HG02970 (cell line): ENCODE data around the gene C12orf56.

ENCODE experiments used
- ATAC-seq: cut with Tn5 transposase; IDR thresholded peaks from one replicate; pipeline ENCODE4 v1.9.1; 2021; ENCODE audit warnings: mild to moderate bottlenecking, moderate library complexity, moderate number of reproducible peaks; ENCODE audit not compliant: unreplicated experiment, low FRiP score

The C12orf56 gene, protein sequence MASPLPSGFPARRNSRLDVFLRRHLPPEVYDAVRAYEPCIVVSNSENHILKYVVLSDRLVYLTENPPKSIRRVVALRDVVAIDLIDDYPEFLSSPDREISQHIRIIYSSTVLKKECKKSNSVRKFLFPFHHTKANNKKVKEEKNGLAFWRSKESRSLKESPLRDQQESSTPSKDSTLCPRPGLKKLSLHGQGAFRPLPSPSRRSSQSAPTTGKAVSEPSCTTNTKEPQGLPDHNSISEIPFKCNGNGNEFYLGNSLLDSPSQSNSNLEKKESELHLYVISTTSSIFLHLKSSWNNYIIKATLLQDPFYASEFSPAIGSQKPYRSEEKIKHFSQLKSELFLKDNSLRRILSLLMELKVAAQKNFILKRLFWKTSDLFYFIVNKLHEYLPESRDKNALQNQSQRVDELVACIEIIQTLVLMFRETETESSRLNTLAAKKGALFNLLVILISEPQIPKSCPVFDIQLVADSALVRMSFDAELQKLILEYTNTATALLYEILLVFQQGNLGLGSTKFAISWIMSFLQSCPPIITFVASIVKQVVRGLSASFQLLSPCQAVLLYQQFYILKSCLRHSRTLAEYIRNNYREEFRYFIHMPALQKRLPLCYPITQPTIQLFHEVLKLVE

DNA sequence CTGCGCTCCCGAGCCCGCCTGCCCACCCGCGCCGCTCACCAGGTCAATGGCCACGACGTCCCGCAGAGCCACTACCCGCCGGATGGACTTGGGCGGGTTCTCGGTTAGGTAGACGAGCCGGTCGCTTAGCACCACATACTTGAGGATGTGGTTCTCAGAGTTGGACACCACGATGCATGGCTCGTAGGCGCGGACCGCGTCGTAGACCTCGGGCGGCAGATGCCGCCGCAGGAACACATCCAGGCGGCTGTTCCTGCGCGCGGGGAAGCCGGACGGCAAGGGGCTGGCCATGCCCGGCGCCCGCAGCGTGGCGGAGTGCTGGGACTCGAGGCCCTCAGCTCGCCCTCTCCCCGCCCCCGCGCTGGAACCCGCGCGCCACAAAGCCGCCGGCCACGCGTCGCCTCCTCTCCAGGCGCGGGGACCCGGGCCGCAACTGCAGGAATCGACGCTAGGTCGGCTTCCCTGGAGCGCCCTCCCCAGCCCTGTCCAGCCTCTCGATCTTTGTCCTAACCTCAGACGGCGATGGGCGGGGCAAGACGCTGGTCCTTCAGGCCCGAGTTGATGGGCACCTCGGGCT lies at the start of gene C12orf56:
TSS of gene C12orf56 (minus strand) at position 484 of the 577 bp plus-strand sequence. CDS start at position 291, 193 bp downstream.
- no peak for ATAC-seq

DNA sequence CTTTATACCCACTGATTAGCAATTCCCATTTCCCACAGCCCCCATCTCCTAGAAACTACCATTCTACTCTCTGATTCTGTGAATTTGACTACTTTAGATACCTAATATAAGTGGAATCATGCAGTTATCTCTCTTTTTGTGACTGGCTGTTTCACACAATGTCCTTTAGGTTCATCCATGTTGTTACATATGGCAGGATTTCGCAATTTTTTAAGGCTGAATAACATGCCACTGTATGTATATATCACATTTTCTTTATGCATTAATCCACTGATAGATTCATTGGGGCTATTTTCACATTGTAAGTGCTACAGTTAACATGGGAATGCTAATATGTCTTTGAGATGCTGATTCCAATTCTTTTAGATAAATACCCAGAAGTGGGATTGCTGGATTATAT lies 49.5 kb upstream of the C12orf56 start:
- ATAC-seq, result no peak

DNA sequence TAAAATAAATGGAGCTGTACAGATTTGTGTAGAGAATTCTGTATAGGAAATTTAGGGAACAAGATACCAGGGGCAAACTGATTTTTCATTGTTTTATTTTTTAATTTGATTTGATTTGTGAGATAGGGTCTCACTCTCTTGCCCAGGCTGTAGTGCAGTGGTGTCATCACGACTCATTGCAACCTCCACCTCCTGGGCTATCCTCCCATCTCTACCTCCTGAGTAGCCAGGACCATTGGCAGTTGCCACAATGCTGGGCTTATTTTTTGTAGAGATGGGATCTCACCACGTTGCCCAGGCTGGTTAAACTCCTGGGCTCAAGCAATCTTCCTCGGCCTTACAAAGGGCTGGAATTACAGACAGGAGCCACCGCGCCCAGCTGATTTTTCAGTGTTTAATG lies 43.4 kb upstream of the C12orf56 start:
- no peak for ATAC-seq

DNA sequence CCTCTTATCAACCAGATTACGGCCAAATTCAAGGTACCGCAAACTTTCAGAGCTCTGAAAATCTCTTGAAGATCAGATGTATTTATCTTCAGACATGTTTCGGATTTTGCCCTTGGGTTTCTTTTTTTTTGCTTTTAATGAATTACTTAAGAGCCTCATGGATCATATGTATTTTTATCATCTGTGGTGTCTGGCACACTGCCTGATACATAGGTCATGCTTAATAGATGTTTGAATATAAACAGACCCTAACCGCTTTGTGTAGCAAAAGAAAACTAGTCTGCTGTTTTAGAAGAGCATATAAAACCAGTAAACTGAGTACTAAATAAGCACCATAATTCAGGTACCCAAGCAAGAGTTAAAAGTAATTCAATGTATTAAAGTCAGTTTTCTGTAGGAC lies 41.2 kb upstream of the C12orf56 start:
- ATAC-seq, result no peak

DNA sequence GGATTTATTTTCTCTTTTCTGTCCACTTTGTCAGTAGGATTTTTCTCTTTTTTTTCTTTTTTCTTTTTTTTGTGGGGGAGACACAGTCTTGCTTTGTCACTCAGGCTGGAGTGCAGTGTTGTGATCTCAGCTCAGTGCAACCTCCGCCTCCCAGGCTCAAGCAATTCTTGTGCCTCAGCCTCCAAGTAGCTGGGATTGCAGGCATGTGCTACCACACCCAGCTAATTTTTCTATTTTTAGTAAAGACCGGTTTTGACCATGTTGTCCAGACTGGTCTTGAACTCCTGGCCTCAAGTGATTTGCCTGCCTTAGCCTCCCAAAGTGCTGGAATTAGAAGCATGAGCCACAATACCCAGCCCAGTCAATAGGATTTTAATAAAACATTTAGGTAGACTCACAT lies 40.3 kb upstream of the C12orf56 start:
- no peak for ATAC-seq

DNA sequence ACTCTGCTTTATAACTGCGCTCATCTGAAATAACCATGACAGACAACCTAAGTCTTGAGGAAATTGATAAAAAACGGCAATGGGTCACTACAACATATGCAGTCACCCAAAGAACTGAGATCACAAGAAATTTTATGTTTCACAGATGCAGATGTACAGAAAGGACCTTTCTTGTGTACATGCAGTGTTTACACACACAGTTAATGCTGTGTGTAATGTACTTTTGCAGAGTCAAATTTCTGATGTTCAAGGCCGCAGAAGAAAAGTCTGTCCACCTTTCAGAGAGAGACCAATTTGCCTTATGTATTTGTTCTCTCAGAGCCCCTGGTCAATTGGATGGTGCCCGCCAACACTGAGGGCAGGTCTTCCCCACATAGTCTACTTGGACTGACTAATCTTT lies 38.4 kb upstream of the C12orf56 start:
- no peak for ATAC-seq

DNA sequence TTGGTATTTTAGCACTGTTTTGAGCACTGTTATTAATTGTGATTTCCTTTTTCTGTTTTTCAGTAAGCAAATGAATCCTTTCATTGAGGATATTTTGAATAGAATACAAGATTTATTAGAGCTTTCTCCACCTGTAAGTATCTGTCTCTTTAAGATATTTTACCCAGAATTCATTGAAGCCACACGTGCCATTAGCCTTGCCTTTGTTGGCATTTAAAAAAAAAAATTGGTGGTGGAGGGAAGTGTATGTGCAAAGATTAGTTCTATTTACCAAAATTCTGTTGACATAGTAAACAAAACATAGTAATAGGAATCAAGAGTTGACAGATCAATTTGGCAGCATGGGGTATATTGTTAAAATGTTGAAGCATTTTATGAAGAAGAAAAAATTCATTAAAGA lies 37.4 kb upstream of the C12orf56 start:
- no peak for ATAC-seq

DNA sequence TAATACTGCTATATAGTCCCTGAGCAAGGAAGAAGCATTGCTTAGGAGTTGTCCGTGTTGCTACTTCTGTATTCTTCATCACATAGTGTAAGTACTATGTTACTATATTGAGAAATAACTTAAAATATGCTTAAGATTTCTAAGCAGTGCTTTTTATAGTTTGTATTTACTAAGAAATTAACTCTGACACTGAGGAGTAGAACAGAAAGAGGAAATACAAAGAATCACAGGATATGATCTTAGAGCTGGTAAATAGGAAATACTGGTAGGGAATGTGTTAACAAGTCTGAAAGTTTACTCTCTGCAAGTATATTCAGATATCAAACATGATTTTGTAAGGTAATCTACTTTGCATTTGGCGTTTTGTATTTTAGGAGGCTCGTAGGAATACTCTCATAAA lies 29.1 kb upstream of the C12orf56 start:
- no peak for ATAC-seq

DNA sequence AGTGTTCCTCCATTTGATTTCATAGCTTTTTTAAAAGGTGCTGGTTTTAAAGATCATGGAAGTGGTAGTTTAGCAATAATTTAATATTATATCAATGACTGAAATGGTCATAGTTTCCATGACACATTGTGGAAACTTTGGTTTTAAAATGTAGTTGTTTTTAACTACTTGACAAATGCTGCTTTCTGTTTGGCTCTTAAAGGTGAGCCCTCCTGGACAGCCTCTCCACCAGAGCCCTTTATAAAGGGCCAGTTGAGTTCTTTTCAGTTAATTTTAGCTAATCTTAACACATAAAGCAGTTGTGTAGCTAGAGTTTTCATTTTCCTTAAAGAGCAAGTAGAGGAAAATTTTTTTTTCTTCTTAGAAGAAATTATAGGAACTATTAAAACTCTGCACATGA lies 27.7 kb upstream of the C12orf56 start:
- ATAC-seq, result no peak

DNA sequence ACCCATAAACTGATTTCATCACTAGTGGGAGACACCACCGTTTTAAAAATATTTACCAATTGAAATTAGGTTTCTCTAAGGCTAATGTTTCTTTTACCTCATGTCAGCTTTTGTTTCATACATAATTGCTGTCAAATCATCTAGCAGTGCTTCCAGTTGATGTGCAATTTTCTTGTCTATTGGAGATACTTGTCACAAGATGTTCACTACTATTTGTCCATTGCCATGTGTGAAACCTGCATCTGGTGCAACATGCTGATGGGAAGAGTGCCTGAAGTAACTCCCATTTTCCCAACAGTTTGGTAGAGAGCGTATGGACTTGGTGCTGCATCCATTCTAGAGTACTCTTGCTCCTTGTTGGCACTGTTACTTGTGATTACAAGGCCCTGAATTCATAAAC lies 23.3 kb upstream of the C12orf56 start:
- no peak for ATAC-seq

DNA sequence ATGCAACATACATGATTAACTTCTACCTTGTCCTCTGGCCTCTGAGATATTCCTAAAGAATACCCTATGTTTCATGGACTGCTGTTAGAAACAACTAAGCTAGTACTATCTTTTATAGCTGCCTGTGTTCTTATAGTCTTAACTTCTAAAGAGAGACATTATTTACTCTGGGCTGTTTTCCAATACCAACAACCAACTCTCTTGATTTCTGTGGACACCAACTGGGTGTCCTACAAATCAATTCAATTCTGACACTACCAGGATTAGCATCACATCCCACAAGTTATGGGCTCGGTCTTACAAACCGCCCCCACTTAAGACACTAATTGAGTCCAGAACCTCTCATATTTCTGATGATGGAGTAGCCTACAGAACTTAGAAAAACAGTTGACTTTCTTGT lies 21.9 kb upstream of the C12orf56 start:
- no peak for ATAC-seq

DNA sequence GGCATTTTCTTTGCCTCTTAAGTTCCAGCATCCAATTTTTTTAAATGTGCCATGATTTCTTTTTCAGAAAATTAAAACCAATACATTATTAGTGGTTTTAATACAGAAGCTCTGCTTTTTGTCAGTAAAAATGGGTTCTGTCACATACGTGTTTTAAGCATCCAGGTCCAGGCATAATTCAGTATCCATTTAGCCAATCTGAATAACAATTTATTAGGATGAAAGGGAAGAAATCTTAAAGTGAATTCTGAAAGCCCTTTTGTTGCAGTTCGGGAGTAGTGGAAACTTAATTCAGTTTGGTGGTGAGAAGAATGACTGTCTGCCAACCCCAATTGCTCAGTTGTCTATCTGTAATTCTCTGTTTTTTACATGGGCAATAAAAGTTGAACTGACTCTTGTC lies 20.9 kb upstream of the C12orf56 start:
- ATAC-seq, result no peak

DNA sequence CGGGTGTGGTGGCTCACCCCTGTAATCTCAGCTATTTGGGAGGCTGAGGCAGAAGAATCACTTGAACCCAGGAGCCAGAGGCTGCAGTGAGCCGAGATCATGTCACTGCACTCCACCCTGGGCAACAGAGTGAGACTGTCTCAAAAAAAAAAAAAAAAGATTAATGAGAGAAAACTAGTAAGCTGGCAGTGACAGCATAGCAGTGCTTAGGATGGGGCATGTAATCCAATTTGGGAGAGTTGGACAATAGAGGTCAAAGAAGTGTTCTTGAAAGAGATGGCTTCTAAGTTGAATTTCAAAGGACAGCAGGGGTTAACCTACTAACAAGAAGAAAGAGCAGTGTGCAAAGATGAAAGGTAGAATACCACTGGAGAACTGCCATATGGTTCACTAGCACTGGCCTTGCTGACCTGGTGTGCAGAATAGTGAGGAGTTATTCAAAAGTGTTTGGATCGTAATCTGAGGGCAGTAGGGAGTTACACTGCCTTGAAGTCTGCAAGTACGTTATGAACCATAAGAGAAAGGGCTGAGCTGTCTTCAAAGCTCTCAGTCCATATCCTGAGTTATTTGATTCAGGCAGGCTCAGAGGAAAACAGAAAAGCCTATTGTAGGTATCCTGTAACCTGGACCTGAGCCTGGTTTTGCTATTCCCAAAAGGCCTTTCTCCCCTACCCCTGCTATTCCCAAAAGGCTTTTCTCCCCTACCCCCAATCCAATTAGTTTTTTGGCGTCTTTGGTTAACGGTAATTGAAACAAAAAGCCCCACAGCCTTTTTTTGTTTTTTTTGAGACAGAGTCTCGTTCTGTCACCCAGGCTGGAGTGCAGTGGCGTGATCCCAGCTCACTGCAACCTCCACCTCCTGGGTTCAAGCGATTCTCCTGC lies 17.0 kb upstream of the C12orf56 start:
- ATAC-seq, result no peak

DNA sequence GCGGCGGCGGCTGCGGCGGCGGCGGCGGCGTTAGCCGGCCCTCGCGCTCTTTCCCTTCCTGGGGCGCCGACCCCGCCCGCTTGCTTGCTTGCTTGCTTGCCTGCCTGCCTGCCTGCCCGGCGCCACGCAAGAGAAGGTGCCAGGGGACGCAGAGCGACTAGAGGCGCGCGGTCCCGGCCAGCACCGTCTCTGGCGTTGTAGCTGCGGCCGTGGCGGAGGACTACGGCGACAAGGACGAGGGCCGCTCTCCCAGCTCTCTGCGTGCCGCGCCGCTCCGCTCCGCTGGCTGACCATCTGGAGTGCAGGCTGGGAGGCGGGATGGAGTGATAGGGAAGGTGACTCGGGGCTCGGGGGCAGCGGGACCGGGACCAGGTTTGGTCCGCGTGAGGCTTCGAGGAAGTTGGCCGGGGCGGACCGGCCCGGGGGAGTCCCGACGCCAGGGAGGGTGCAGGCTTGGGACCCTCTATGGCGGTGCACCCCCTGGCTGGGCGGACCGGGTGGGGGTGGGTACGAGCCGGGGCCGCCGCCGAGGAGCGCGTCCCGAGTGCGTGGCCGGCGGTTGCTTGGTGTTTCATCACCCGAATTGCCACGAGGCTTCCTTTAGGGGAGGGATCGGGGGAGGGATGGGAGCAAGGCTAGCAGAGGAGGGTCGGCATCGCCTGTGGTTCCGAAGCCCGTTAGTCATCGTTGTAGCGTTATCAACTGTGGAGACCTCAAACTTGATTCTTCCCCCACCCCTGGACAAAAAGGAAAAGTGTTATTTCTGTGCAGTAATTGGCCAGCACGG lies 14.1 kb upstream of the C12orf56 start:
- peak; percentile 34 for ATAC-seq

DNA sequence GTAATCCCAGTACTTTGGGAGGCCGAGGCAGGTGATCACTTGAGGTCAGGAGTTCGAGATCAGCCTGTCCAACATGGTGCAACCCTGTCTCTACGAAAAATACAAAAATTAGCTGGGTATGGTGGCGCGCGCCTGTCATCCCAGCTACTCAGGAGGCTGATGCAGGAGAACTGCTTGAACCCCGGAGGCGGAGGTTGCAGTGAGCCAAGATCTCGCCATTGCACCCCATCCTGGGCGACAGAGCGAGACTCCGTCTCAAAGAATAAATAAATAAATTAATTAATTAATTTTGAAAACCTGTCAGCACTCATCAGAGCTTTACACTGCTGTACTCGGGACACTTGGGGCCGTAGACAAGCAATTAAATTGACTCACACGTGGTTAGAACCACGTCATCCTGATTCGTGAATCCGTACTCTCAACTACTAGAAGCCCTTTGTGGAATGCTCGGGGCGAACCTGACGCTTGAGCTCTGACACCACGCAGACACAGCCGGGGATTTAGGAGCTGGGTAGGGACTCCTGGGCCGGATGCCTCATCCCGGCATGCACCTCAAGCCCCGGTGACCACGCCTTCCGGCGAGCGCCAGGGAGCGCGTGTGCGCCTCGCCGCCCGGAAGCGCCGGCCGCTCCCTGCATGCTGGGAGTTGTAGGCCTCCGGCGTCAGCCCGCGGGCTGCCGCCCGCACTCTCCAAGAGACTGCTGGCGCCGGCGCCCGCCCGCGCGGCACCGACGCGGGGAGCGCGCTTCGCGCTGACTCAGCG lies 13.3 kb upstream of the C12orf56 start, which contains the start of gene XPOT:
TSS of gene XPOT (plus strand) at position 686 of the 763 bp plus-strand sequence. CDS start 5,644 bp downstream, outside the sequence.
- peak; percentile 99 for ATAC-seq

DNA sequence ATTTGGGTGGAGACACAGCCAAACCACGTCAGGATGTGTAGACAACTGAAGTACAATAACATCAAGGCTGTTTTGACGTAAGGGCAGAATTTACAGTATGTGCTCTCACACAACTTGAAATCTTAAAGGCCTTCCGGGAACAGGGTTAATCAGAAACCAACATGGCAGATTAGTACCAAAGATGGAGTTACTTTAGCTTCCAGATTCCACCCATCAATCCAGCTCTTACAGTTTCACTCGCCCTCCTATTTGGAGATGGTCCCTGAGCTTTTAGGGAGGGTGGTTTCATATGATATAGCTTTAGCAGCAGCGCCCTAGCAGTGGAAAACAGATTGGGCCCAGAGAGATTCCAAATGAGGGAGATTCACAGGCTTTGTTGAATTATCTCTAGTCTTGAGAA lies 11.6 kb upstream of the C12orf56 start:
- ATAC-seq, result no peak

DNA sequence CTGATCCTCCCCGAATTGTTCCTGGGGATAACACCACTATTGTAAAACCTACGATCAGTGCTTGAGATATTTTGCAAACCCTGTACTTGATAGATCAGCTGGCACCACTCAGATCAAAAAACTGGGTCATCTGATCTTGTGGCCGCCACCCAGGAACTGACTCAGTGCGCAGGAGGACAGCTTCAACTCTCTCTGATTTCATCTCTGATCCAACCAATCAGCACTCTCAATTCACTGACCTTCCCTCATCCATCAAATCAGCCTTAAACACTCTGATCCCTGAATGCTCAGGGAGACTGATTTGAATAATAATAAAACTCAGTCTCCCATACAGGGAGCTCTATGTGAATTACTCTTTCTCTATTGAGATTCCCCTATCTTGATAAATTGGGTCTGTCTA lies 9.5 kb upstream of the C12orf56 start:
- no peak for ATAC-seq

DNA sequence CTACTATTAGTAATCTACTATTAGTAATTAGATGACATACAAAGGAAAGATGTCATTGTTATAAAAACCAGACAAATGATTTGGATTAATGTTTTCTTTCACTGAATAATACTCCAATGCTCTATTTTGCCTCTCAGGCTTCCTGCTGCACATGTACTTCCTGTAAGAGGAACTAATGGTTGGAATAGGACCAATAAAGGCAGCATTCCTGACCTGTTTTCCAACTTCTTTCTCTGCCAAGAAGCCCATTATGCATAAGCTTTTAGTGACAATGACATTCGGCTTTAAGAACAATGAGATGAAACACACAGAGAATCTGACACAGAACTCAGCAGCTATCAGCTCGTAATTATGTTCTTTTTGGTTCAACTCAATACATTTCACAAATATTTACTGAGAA lies 5.2 kb upstream of the C12orf56 start:
- no peak for ATAC-seq

DNA sequence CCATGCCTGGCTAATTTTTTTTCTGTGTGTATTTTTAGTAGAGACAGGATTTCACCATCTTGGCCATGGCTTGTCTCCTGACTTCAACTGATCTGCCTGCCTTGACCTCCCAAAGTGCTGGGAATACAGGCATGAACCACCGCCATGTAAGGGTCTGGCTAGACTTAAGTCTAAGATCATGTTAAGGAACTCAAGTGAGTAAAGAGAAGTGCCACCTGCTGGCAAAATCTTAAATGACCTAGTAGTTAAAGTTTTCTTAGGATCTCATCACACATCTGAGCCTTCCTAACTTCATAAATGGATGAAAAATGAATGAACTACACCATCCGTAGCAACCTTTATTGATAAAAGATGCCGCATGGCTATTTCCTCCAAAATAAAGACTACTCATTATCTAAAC lies 1.7 kb upstream of the C12orf56 start:
- no peak for ATAC-seq
